Suprapubic skin (tissue), 4 donors: ENCODE results near the gene MTREX.

Experiments
- POLR2A ChIP-seq, 2 donors: fragments of 450-650 bp; IDR thresholded peaks; one replicate each; pipeline ENCODE4 v1.6.1; 2017; ENCODE audit warnings: antibody characterized with exemption in 2 of 2, mild to moderate bottlenecking in 2 of 2, moderate library complexity in 2 of 2
- POLR2AphosphoS5 ChIP-seq, 3 donors: sonication (generic); formaldehyde crosslinking; IDR thresholded peaks; one replicate each; pipeline ENCODE4 v1.6.1; 2017; ENCODE audit warnings: antibody characterized with exemption in 3 of 3
- TF ChIP-seq, protein P1 (sequence below), 2 donors: fragments of 200-600 bp in 1 of 2; fragments of 450-650 bp in 1 of 2; sonication (generic) in 1 of 2; IDR thresholded peaks; one replicate each; pipeline ENCODE4 v1.5.1; 2016 to 2019; ENCODE audit warnings: antibody characterized with exemption in 2 of 2, mild to moderate bottlenecking in 1 of 2, moderate library complexity in 1 of 2

DNA sequence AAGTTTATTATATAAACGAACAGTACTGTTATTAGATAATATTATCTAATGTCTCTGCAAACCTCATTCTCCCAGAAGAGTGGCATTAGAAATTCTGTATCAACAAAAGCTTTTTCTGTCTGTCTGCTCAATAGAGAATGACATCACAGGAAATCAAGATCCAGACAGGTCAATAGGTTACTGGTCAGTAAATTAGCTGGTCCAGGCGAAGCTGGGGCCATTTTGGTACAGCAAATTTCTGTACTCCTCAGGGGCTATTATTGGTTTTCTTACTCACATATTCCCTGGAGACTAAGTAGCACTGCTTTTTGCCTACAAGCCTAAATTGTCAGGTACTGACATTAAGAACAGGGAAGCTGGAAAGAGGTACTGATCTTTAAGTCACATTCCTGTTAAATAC lies 146.5 kb downstream of the MTREX start:
- TF ChIP-seq, protein P1, sequence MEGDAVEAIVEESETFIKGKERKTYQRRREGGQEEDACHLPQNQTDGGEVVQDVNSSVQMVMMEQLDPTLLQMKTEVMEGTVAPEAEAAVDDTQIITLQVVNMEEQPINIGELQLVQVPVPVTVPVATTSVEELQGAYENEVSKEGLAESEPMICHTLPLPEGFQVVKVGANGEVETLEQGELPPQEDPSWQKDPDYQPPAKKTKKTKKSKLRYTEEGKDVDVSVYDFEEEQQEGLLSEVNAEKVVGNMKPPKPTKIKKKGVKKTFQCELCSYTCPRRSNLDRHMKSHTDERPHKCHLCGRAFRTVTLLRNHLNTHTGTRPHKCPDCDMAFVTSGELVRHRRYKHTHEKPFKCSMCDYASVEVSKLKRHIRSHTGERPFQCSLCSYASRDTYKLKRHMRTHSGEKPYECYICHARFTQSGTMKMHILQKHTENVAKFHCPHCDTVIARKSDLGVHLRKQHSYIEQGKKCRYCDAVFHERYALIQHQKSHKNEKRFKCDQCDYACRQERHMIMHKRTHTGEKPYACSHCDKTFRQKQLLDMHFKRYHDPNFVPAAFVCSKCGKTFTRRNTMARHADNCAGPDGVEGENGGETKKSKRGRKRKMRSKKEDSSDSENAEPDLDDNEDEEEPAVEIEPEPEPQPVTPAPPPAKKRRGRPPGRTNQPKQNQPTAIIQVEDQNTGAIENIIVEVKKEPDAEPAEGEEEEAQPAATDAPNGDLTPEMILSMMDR (IDR thresholded peaks at IDR 0.05): no peak
- TF ChIP-seq POLR2AphosphoS5 (IDR thresholded peaks at IDR 0.05) (no peak), POLR2A (IDR thresholded peaks at IDR 0.05) (no peak)
